GM20431 (cell line): ENCODE measurements around the gene IMPA2.

ENCODE experiments used
- in situ Hi-C: fragments of 300-500 bp; cut with MseI, MboI; formaldehyde crosslinking; loops from one replicate; pipeline ENCODE4 v1.15.0; 2020; ENCODE audit warnings: low sequenced_read_pairs; ENCODE audit not compliant: unreplicated experiment

The IMPA2 gene

GRCh38 chr18:12005538-12006487 is 24.5 kb downstream of the IMPA2 start:
- in situ Hi-C loops, result no loop called here

- in situ Hi-C loops, result no loop called here
Observed at GRCh38 chr18:12006488-12006840, 25.2 kb downstream of the IMPA2 start.

- in situ Hi-C loops, result no loop called here
Observed at GRCh38 chr18:12007063-12007462, 25.8 kb downstream of the IMPA2 start.

- in situ Hi-C loops, result no loop called here
Observed at GRCh38 chr18:12008181-12008767, 27.0 kb downstream of the IMPA2 start.

GRCh38 chr18:12008842-12009580 is 27.7 kb downstream of the IMPA2 start:
- in situ Hi-C loops, result no loop called here

GRCh38 chr18:12009581-12010140 is 28.4 kb downstream of the IMPA2 start:
- in situ Hi-C loops, result no loop called here

- in situ Hi-C loops, result no loop called here
Observed at GRCh38 chr18:12010187-12010802, 29.0 kb downstream of the IMPA2 start.

- in situ Hi-C loops, result no loop called here
Observed at GRCh38 chr18:12011199-12011956, 30.1 kb downstream of the IMPA2 start.

- in situ Hi-C loops, result no loop called here
Observed at GRCh38 chr18:12011957-12012549, 30.7 kb downstream of the IMPA2 start.

- in situ Hi-C loops, result no loop called here
Observed at GRCh38 chr18:12012697-12013096, 31.4 kb downstream of the IMPA2 start.

- in situ Hi-C loops, result no loop called here
Observed at GRCh38 chr18:12013186-12013916, 32.0 kb downstream of the IMPA2 start.

GRCh38 chr18:12014086-12014485 is 32.8 kb downstream of the IMPA2 start:
- in situ Hi-C loops, result no loop called here

- in situ Hi-C loops, result no loop called here
Observed at GRCh38 chr18:12014521-12015415, 33.5 kb downstream of the IMPA2 start.

- in situ Hi-C loops, result no loop called here
Observed at GRCh38 chr18:12015416-12016062, 34.2 kb downstream of the IMPA2 start.

- in situ Hi-C loops, result no loop called here
Observed at GRCh38 chr18:12017081-12017480, 35.8 kb downstream of the IMPA2 start.

GRCh38 chr18:12018861-12019260 is 37.6 kb downstream of the IMPA2 start:
- in situ Hi-C loops, result no loop called here

GRCh38 chr18:12021077-12021476 is 39.8 kb downstream of the IMPA2 start:
- in situ Hi-C loops, result no loop called here
